ENCODE results near the gene AFM.

- no peak for TF ChIP-seq CTCF (IDR thresholded peaks at IDR 0.05)
- no peak for TF ChIP-seq POLR2A (IDR thresholded peaks at IDR 0.05)
These were observed 28.4 kb upstream of the AFM start for GRCh38 chr4:73452953-73453700.
